IMR-90 (cell line): ENCODE measurements around the gene NOL4L.

Experiments used
- CEBPB ChIP-seq: IDR thresholded peaks from 2 replicates; pipeline ENCODE4 v1.6.1; 2012; ENCODE audit warnings: low read depth, low read length, improper control_type of control experiment
- CHD1 ChIP-seq: IDR thresholded peaks from 2 replicates; pipeline ENCODE4 v1.6.1; 2012; ENCODE audit warnings: low read depth, low read length, improper control_type of control experiment
- CTCF ChIP-seq: conservative IDR thresholded peaks from 2 replicates; pipeline ENCODE4 v1.5.1; 2012; ENCODE audit warnings: mild to moderate bottlenecking, low read depth, low read length, improper control_type of control experiment
- FOS ChIP-seq: fragments of 150-350 bp; IDR thresholded peaks from 2 replicates; pipeline ENCODE4 v1.6.1; 2016; ENCODE audit warnings: low read depth, low read length
- MAFK ChIP-seq: IDR thresholded peaks from 2 replicates; pipeline ENCODE4 v1.6.1; 2012; ENCODE audit warnings: low read depth, low read length, improper control_type of control experiment
- MXI1 ChIP-seq: IDR thresholded peaks from 2 replicates; pipeline ENCODE4 v1.6.1; 2012; ENCODE audit warnings: low read depth, mild to moderate bottlenecking, low read length, moderate library complexity, borderline replicate concordance
- NFE2L2 ChIP-seq: fragments of 150-350 bp; IDR thresholded peaks from 2 replicates; pipeline ENCODE4 v1.6.1; 2016; ENCODE audit warnings: low read depth, mild to moderate bottlenecking, low read length
- POLR2A ChIP-seq: IDR thresholded peaks from 2 replicates; pipeline ENCODE4 v1.6.1; 2012; ENCODE audit warnings: mild to moderate bottlenecking, low read depth, low read length
- RAD21 ChIP-seq: IDR thresholded peaks from 2 replicates; pipeline ENCODE4 v1.6.1; 2012; ENCODE audit warnings: low read length, improper control_type of control experiment
- RCOR1 ChIP-seq: IDR thresholded peaks from 2 replicates; pipeline ENCODE4 v1.6.1; 2012; ENCODE audit warnings: mild to moderate bottlenecking, low read length, improper control_type of control experiment; ENCODE audit not compliant: insufficient replicate concordance
- RFX5 ChIP-seq: IDR thresholded peaks from 2 replicates; pipeline ENCODE4 v1.8.0; 2012; ENCODE audit warnings: low read depth, mild to moderate bottlenecking, low read length, moderate library complexity
- SMC3 ChIP-seq: fragments of 150-350 bp; IDR thresholded peaks from 2 replicates; pipeline ENCODE4 v1.6.1; 2016; ENCODE audit warnings: low read depth, mild to moderate bottlenecking, antibody characterized with exemption, low read length, moderate library complexity
- TF ChIP-seq, protein P1 (sequence below): fragments of 150-350 bp; IDR thresholded peaks from 2 replicates; pipeline ENCODE4 v1.6.1; 2016; ENCODE audit warnings: low read depth, mild to moderate bottlenecking, low read length, moderate library complexity, borderline replicate concordance

DNA sequence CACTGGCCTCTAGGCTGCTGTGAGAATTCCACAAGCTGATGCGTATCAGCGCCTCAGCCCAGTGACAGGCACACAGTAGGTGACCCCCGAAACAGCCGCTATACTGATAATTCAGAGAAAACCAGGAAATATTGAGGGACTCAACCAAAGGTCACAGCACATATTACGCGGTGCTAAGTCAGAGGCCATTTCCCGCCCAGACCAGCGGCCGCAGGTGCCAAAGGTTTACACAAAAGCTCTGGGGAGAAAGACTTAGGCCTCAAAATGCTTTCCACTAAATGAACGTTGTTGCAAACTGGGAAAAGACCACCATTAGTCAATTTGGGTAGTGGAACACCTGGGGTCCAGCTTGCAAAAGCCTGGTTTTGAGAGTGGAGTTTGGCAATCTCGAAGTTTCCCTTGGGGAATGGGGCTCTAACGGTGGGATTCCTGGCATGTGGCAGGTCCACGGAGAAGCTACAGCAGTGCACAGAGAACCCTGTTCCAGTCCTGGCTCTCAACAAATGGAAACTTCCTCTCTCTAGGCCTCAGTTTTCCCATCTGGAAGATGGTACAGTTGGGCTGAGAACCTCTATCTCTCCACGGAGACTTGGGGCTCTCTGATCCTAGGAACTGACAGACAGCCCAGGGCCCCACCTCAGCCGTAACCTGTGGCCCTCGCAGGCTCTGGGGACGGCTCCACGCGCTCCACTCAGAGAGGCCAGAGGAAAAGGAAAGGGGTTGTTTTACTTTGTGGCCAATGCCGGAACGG lies 4.7 kb downstream of the NOL4L start:
- TF ChIP-seq RFX5 (no peak), SMC3 (no peak), CTCF (no peak), POLR2A (no peak), RAD21 (no peak), MXI1 (no peak), RCOR1 (no peak), FOS (no peak), CEBPB (no peak), NFE2L2 (no peak), CHD1 (no peak), MAFK (no peak)
- TF ChIP-seq, protein P1, sequence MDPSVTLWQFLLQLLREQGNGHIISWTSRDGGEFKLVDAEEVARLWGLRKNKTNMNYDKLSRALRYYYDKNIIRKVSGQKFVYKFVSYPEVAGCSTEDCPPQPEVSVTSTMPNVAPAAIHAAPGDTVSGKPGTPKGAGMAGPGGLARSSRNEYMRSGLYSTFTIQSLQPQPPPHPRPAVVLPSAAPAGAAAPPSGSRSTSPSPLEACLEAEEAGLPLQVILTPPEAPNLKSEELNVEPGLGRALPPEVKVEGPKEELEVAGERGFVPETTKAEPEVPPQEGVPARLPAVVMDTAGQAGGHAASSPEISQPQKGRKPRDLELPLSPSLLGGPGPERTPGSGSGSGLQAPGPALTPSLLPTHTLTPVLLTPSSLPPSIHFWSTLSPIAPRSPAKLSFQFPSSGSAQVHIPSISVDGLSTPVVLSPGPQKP = no peak
